ENCODE results near the gene FPGS. TPM values are rescaled to one million over a fixed set of nuclear protein-coding genes. Genes with fewer than 3 reads are reported as not detected.
A peak's percentile ranks its signal among the peaks of the same experiment; 100 is the strongest.

FPGS gene
- total and polyA plus RNA-seq, 9 donors = 18.9 to 209 (median 154) TPM

GRCh38 chr9:127791085-127791484 is 11.6 kb upstream of the FPGS start:
- Histone ChIP-seq H3K4me1 (ENCODE audit: insufficient read depth) (peaks cover 20% of the 10 kb centered on the region), H3K9me3 (no peaks in the 10 kb centered on the region), H3K4me3 (no peak overlapping the region), H3K27me3 (no peaks in the 10 kb centered on the region), H3K36me3 (no peaks in the 10 kb centered on the region), H3K27ac (no peak overlapping the region)
- intact Hi-C loops (cut with DNase I) = loop anchor here in 1 of 4 donors (5.0 to 10.0 kb wide), 2 partner anchors 74 to 131 kb away; no protein-coding TSS in a partner anchor
- 81 to 89% (median 87%) methylated on average over 4 of the region's 4 CpGs for WGBS, 3 donors
- DNase-seq = no peak
- TF ChIP-seq POLR2A (IDR thresholded peaks at IDR 0.05) = no peak
- TF ChIP-seq EP300 (IDR thresholded peaks at IDR 0.05) = no peak
- TF ChIP-seq CTCF (IDR thresholded peaks at IDR 0.05) = no peak

GRCh38 chr9:127792417-127793031 is 10.2 kb upstream of the FPGS start:
- intact Hi-C loops (cut with DNase I) = loop anchor here in 1 of 4 donors (5.0 to 10.0 kb wide), 2 partner anchors 72 to 130 kb away; no protein-coding TSS in a partner anchor

DNA sequence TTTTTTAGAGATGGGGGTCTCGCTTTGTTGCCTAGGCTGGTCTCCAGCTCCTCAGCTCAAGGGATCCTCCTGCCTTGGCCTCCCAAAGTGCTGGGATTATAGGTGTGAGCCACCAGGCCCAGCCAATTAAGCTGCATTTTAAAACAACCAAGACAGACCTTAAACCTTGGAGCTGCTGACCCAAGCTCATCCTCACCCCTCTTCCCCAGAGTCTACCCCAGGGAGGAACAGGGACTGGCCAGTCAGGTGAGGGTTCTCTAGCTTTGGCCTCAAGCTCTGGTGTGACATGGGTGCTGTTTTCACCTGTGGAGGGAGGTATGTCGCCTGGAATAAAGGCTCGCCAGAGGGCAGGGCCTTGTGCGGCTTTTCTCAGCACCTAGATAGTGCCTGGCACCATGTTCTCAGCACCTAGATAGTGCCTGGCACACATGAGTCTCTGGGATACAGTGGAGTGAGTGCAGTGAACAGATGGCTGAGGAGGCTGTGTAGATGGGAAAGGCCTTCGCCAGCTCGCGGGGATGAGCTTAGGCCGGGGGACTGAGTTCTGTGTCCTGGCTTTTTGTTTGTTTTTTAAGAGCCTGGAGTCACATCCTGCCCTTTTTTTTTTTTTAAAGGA is 9.5 kb upstream of the FPGS start:
- peaks cover 29% of the 10 kb centered on the region for H3K4me1 ChIP-seq (ENCODE audit: insufficient read depth)
- 39 to 48% (median 44%) methylated on average over 7 to 8 of the region's 8 CpGs for WGBS, 3 donors
- peak overlapping the region in 1 of 2 donors; percentile 72 for H3K27ac ChIP-seq
- DNase-seq = peak in 3 of 5 donors; percentile 27 to 39 (median 36)
- no peaks in the 10 kb centered on the region for H3K9me3 ChIP-seq
- H3K4me3 ChIP-seq = no peak overlapping the region
- no peaks in the 10 kb centered on the region for H3K36me3 ChIP-seq
- intact Hi-C loops (cut with DNase I) = loop anchor here in 1 of 4 donors (5.0 to 10.0 kb wide), 2 partner anchors 72 to 129 kb away; no protein-coding TSS in a partner anchor
- no peaks in the 10 kb centered on the region for H3K27me3 ChIP-seq
- TF ChIP-seq CTCF (IDR thresholded peaks at IDR 0.05) = no peak
- no peak for TF ChIP-seq EP300 (IDR thresholded peaks at IDR 0.05)
- no peak for TF ChIP-seq POLR2A (IDR thresholded peaks at IDR 0.05)

More at GRCh38 chr9:127792417-127793031, 10.2 kb upstream of the FPGS start:
- Histone ChIP-seq H3K9me3 (no peaks in the 10 kb centered on the region), H3K36me3 (no peaks in the 10 kb centered on the region), H3K4me3 (no peak overlapping the region), H3K4me1 (ENCODE audit: insufficient read depth) (peaks cover 29% of the 10 kb centered on the region), H3K27ac (peak overlapping the region in 1 of 2 donors; percentile 72), H3K27me3 (no peaks in the 10 kb centered on the region)
- 51 to 55% (median 54%) methylated on average over 7 of the region's 7 CpGs for WGBS, 3 donors
- peak in 2 of 5 donors; percentile 7 to 39 for DNase-seq
- TF ChIP-seq EP300 (IDR thresholded peaks at IDR 0.05) = no peak
- TF ChIP-seq POLR2A (IDR thresholded peaks at IDR 0.05) = no peak
- no peak for TF ChIP-seq CTCF (IDR thresholded peaks at IDR 0.05)

DNA sequence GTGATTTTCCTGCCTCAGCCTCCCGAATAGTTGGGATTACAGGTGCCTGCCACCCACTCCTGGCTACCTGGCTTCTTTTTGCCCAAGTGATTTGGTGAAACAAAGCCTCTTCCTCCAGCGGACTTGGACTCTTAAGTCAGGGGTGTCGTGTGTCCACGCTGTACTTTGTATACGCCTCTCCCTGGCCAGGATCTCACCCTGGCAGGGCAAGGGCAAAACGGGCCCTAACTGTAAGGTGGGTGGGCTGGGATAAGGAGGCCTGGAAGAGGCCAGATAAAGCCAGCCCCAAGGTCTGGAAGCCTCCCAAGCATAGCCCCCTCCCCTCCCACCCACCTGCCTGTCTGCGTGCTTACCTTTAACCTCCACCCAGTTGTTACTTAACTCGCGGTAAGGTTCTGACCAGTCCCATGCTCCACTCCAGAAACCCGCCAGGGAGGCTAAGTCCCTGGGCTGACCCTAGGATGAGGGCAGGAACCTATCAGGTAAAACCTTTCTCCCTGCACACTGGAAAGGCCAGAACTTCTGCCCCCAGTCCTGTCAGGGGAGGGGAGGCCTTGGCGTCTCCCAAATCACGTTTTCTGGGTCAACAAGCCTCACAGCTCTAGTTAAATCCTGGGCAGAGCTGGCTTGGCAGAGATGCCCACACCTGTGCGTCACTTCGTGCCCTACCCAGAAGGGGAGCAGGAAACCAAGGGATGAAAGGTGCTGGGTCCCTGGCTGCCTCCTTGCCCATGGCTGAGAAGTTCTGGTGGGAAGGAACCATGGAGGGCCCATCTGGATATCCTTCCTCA is 8.5 kb upstream of the FPGS start:
- no peak for TF ChIP-seq POLR2A (IDR thresholded peaks at IDR 0.05)
- no peak for TF ChIP-seq CTCF (IDR thresholded peaks at IDR 0.05)
- no peak for TF ChIP-seq EP300 (IDR thresholded peaks at IDR 0.05)
- Histone ChIP-seq H3K4me1 (ENCODE audit: insufficient read depth) (peaks cover 31% of the 10 kb centered on the region), H3K4me3 (no peak overlapping the region), H3K27ac (peak overlapping the region; percentile 72 to 73), H3K36me3 (no peaks in the 10 kb centered on the region), H3K27me3 (no peaks in the 10 kb centered on the region), H3K9me3 (no peaks in the 10 kb centered on the region)
- WGBS, 3 donors = 40 to 49% (median 44%) methylated on average over 14 of the region's 14 CpGs
- intact Hi-C loops (cut with DNase I) = loop anchor here in 1 of 4 donors (5.0 to 10.0 kb wide), 2 partner anchors 71 to 128 kb away; no protein-coding TSS in a partner anchor
- peak in 3 of 5 donors; percentile 23 to 46 (median 37) for DNase-seq

Measured in ovary (tissue), 9 donors.